Esophagus (tissue), 2 donors: ENCODE measurements around the gene RNF123. TPM values are rescaled to one million over a fixed set of nuclear protein-coding genes. Genes with fewer than 3 reads are reported as not detected.
A peak's percentile ranks its signal among the peaks of the same experiment; 100 is the strongest.

Source experiments
- H3K27ac ChIP-seq, 2 donors: one replicate each; pipeline ENCODE4 v1.5.1; 2013; ENCODE audit warnings: low read depth in 2 of 2, mild to moderate bottlenecking in 2 of 2, inconsistent platforms in 1 of 2, low read length in 1 of 2, moderate library complexity in 1 of 2
- H3K27me3 ChIP-seq, 2 donors: one replicate each; pipeline ENCODE4 v1.6.1; 2013; ENCODE audit warnings: low read length in 2 of 2, control low read depth in 1 of 2, mild to moderate bottlenecking in 1 of 2; ENCODE audit not compliant: insufficient read depth in 2 of 2, control insufficient read depth in 1 of 2
- H3K36me3 ChIP-seq, 2 donors: one replicate each; pipeline ENCODE4 v1.6.1; 2013; ENCODE audit warnings: low read length in 1 of 2; ENCODE audit not compliant: control insufficient read depth in 2 of 2, insufficient read depth in 2 of 2
- H3K4me1 ChIP-seq, 2 donors: one replicate each; pipeline ENCODE4 v1.6.1; 2013; ENCODE audit warnings: low read length in 1 of 2; ENCODE audit not compliant: control insufficient read depth in 2 of 2, insufficient read depth in 2 of 2
- H3K4me3 ChIP-seq, 2 donors: one replicate each; pipeline ENCODE4 v1.5.1; 2013; ENCODE audit warnings: low read length in 2 of 2, mild to moderate bottlenecking in 2 of 2, low read depth in 1 of 2, moderate library complexity in 1 of 2
- H3K9me3 ChIP-seq, 2 donors: one replicate each; pipeline ENCODE4 v1.6.1; 2013; ENCODE audit warnings: mild to moderate bottlenecking in 2 of 2, low read depth in 1 of 2, low read length in 1 of 2, moderate library complexity in 1 of 2; ENCODE audit not compliant: control insufficient read depth in 2 of 2, insufficient read depth in 1 of 2
- WGBS, 2 donors: extraction: QIAGEN DNeasy Blood & Tissue Kit; methylation state at CpG; one replicate each; pipeline ENCODE4 v1.1.7; 2013; 5-methylcytosine and 5-hydroxymethylcytosine counted together
- polyA plus RNA-seq, 2 donors: library from polyadenylated mRNA; stranded (reverse); fragments of 200-250 nt; gene quantifications; one replicate each; pipeline ENCODE4 v1.2.3, GENCODE V29; 2013
- donor health status: healthy with polysubstance abuse.
- donor health status: Bipolar disorder and iron deficiency.

Gene RNF123
- polyA plus RNA-seq, 2 donors = 14.7 to 16.9 TPM

GRCh38 chr3:49666592-49666991 is 22.8 kb upstream of the RNF123 start:
- peaks cover 0 to 5% of the 10 kb centered on the region in 2 donors for H3K4me1 ChIP-seq
- H3K9me3 ChIP-seq = no peaks in the 10 kb centered on the region
- H3K27ac ChIP-seq = no peak overlapping the region
- WGBS, 2 donors = 53 to 59% methylated on average over 8 of the region's 8 CpGs
- H3K4me3 ChIP-seq = no peak overlapping the region
- no peaks in the 10 kb centered on the region for H3K27me3 ChIP-seq
- H3K36me3 ChIP-seq = no peaks in the 10 kb centered on the region

- 74 to 79% methylated on average over 25 of the region's 25 CpGs for WGBS, 2 donors
- Histone ChIP-seq H3K4me3 (no peak overlapping the region), H3K9me3 (no peaks in the 10 kb centered on the region), H3K4me1 (peaks cover 0 to 5% of the 10 kb centered on the region in 2 donors), H3K36me3 (no peaks in the 10 kb centered on the region), H3K27me3 (no peaks in the 10 kb centered on the region), H3K27ac (no peak overlapping the region)
These were observed 21.5 kb upstream of the RNF123 start for GRCh38 chr3:49667701-49668413.

- Histone ChIP-seq H3K27me3 (no peaks in the 10 kb centered on the region), H3K36me3 (no peaks in the 10 kb centered on the region), H3K4me1 (peaks cover 0 to 9% of the 10 kb centered on the region in 2 donors), H3K9me3 (no peaks in the 10 kb centered on the region), H3K4me3 (no peak overlapping the region), H3K27ac (no peak overlapping the region)
- WGBS, 2 donors = 14 to 20% methylated on average over 5 of the region's 5 CpGs
These were observed 21.0 kb upstream of the RNF123 start for GRCh38 chr3:49668414-49668797.

DNA sequence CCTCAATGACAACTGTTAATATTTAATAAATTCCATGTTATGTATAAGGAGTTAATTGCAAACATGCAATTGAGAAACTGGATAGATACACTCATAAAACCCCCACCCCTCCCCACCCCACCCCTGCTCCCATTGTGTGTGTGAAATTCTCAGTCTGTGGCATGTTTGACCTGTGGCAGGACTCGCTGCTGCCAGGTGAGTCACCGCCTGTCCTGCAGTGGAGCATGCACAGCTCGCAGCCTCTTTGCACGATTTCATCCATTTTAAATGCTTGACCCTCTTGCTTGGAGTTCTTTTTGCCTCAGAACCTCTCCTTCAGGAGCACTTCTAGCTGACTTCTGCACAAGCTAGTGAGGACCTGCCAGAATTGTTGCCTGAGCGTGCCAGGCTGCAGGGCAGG is 20.5 kb upstream of the RNF123 start:
- H3K36me3 ChIP-seq = no peaks in the 10 kb centered on the region
- no peak overlapping the region for H3K4me3 ChIP-seq
- no peaks in the 10 kb centered on the region for H3K27me3 ChIP-seq
- no peaks in the 10 kb centered on the region for H3K9me3 ChIP-seq
- 41 to 50% methylated on average over 5 of the region's 5 CpGs for WGBS, 2 donors
- peaks cover 0 to 10% of the 10 kb centered on the region in 2 donors for H3K4me1 ChIP-seq
- no peak overlapping the region for H3K27ac ChIP-seq

GRCh38 chr3:49669352-49669751 is 20.0 kb upstream of the RNF123 start:
- Histone ChIP-seq H3K9me3 (no peaks in the 10 kb centered on the region), H3K27me3 (no peaks in the 10 kb centered on the region), H3K27ac (no peak overlapping the region), H3K36me3 (no peaks in the 10 kb centered on the region), H3K4me3 (no peak overlapping the region), H3K4me1 (peaks cover 0 to 10% of the 10 kb centered on the region in 2 donors)
- WGBS, 2 donors = 51 to 63% methylated on average over 3 of the region's 3 CpGs

DNA sequence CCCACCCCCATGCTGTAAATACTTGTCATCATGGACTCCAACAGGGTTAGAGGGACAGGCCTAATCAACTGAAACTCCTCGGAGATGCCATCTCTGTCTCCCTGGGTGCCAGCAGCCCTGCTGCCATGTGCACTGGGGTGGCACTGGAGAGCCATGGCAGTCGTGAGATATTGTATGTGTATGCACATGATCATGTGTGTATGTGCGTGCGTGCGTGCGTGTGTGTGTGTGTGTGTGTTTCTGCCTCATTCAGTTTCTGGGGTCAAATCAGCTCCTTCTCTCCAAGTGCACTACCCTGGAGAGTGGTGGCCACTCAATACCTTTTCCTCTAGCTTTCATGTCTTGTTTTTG is 18.4 kb upstream of the RNF123 start:
- H3K27ac ChIP-seq = no peak overlapping the region
- peaks cover 0 to 3% of the 10 kb centered on the region in 2 donors for H3K36me3 ChIP-seq
- H3K4me3 ChIP-seq = no peak overlapping the region
- WGBS, 2 donors = 60 to 62% methylated on average over 6 of the region's 6 CpGs
- no peaks in the 10 kb centered on the region for H3K9me3 ChIP-seq
- peaks cover 0 to 19% of the 10 kb centered on the region in 2 donors for H3K4me1 ChIP-seq
- H3K27me3 ChIP-seq = no peaks in the 10 kb centered on the region

DNA sequence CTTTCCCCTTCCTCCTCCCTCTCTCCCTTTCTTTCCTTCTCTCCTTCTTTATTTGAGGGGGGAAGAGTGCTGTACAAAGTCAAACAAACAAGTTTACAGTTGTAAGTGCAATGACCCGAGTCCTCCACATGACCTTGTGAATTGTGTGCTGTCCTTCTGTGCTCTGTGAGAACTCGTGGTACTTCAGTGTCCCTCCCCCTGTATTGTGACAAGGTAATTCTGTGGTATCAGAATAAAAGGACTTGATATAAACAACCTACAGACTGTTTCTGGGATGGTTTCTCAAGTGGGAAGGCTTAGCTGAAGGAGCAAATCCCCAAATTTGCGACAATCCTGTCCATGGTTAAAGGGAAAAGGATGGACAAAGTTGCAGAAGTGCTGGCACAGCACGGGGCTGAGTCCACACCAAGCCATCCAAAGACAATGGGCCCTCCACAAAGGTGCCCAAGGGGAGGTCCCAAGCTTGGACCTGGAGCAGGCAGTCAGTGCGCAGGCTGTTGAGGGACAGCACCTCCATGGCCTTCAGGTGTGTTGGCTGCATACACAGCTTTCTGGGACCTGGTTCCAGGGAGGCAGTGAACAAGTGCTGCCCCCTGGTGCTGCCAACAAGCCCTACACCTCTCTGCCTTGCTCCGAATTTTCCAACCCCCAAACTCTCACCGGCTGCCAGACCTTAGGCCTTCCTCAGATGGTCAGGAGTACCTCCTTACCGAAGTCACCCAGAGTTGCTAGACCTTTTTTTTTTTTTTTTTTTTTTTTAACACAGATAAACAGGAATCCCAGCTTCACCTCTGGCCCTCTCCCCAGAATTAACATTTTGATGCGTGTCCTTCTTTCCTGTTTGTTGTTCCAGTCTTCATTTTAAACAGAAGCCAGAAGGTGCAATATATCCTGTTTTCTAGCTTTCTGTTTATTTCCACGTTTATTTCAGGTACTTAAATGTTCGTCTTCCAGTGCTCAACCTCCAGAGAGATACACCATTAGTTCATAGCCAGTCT is 17.8 kb upstream of the RNF123 start:
- WGBS, 2 donors = 38 to 41% methylated on average over 11 of the region's 11 CpGs
- H3K9me3 ChIP-seq = no peaks in the 10 kb centered on the region
- no peak overlapping the region for H3K4me3 ChIP-seq
- H3K4me1 ChIP-seq = peaks cover 0 to 20% of the 10 kb centered on the region in 2 donors
- H3K27ac ChIP-seq = no peak overlapping the region
- H3K36me3 ChIP-seq = peaks cover 0 to 9% of the 10 kb centered on the region in 2 donors
- H3K27me3 ChIP-seq = no peaks in the 10 kb centered on the region

- Histone ChIP-seq H3K9me3 (no peaks in the 10 kb centered on the region), H3K27ac (peak overlapping the region; percentile 95 to 98), H3K36me3 (peaks cover 1 to 23% of the 10 kb centered on the region in 2 donors), H3K27me3 (no peaks in the 10 kb centered on the region), H3K4me1 (peaks cover 0 to 20% of the 10 kb centered on the region in 2 donors), H3K4me3 (peak overlapping the region; percentile 75 to 80)
- WGBS, 2 donors = 21 to 26% methylated on average over 17 of the region's 17 CpGs
These were observed 16.1 kb upstream of the RNF123 start for GRCh38 chr3:49673121-49673714.

DNA sequence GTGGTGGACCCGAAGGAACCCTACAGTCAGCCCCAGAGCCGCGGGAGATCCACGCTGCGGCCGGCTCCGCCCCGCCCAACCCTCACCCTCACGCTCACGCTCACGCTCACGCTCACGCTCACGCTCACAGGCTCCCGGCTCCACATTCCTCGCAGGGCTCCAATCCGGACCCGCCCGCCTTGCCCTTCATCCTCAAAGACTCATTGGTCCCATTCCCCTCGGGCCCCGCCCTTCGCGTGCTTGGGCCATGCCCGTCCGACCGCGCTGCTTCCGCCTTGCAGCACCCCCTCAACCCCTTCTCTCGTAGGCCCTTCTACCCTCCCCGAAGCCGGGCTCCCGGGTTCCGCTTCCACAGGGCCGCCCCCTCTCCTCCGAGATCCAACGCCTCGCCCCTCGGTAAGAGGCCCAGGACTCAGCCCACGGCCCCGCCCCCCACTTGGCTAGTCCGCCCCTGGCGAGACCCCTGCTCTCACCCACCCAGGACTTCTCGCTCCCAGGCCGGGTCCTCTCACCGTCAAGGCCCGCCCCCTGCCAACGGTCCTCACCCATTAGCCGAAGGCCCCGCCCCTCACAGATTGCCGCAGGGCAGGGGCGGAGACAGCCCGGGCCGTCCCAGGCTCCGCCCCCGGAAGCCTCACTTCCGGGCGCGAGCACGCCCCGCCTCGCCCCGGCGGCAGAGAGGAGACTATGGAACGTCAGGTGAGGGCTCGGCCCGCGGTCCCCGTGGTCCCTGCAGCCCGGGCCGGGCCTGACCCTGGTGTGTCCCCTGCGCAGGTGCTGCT is 15.5 kb upstream of the RNF123 start, which contains the start of gene APEH:
Gene APEH, plus strand, starts transcription at position 637 of the 782 bp plus-strand sequence. Its CDS starts 51 bp downstream, at position 688.
- Histone ChIP-seq H3K9me3 (no peaks in the 10 kb centered on the region), H3K4me3 (peak within 1 kb of the TSS; percentile 75 to 80), H3K27me3 (no peaks in the 10 kb centered on the region), H3K27ac (peak within 1 kb of the TSS; percentile 95 to 98), H3K36me3 (peaks cover 8 to 30% of the 10 kb centered on the region in 2 donors), H3K4me1 (peaks cover 0 to 20% of the 10 kb centered on the region in 2 donors)
- 1% methylated on average over 70 to 71 of the region's 71 CpGs for WGBS, 2 donors
